ENCODE data around the gene CDK15. TPM values are rescaled to one million over a fixed set of nuclear protein-coding genes. Genes with fewer than 3 reads are reported as not detected.

The CDK15 gene
- total RNA-seq, 1 experiment from 2014 or later: 4.8 TPM

GRCh38 chr2:201854841-201855240 is 48.5 kb downstream of the CDK15 start:
- Histone ChIP-seq H3K4me1 (ENCODE audit: control insufficient read depth, insufficient read depth, low read length) (peaks cover 8% of the 10 kb centered on the region; the same call in 1 of the 2 replicates), H3K9me3 (ENCODE audit: control insufficient read depth, insufficient read depth, low read depth, low read length) (no peaks in the 10 kb centered on the region), H3K4me3 (ENCODE audit: low read depth in 2 of 2, low read length in 2 of 2) (no peak overlapping the region), H3K36me3 (ENCODE audit: control insufficient read depth, insufficient read depth, low read length) (no peaks in the 10 kb centered on the region), H3K27me3 (ENCODE audit: control insufficient read depth, insufficient read depth, low read length) (no peaks in the 10 kb centered on the region), H3K27ac (ENCODE audit: low read length) (no peak overlapping the region; the same call in 1 of the 2 replicates)
- DNase-seq (ENCODE audit: low read depth, low spot score): no peak
- ChIA-PET CTCF (no interaction called here), POLR2A (no interaction called here)
- in situ Hi-C loops (cut with HindIII; ENCODE audit: low pct_unique_long_range_greater_than_20kb, low sequenced_read_pairs): no loop called here
- intact Hi-C loops (cut with micrococcal nuclease; ENCODE audit: unreplicated experiment): no loop called here
- peak; percentile 26; the same call in 1 of the 2 replicates for ATAC-seq
- no peak for TF ChIP-seq REST (IDR thresholded peaks at IDR 0.05; ENCODE audit: insufficient read depth in 1 of 2, low read depth in 2 of 2, low read length in 1 of 2)
- no peak for TF ChIP-seq SIN3A (IDR thresholded peaks at IDR 0.05; ENCODE audit: borderline replicate concordance, insufficient read depth, low read depth, low read length)
- no peak for TF ChIP-seq CTCF (IDR thresholded peaks at IDR 0.05)
- no peak for TF ChIP-seq TCF7L2 (IDR thresholded peaks at IDR 0.05; ENCODE audit: low read depth, low read length)
- no peak for TF ChIP-seq POLR2AphosphoS5 (IDR thresholded peaks at IDR 0.05; ENCODE audit: low read depth, low read length)
- BruUV-seq (replicated peaks): no TSS peak

- Histone ChIP-seq H3K27ac (ENCODE audit: low read length) (peak overlapping the region; percentile 48; the same call in 1 of the 2 replicates), H3K36me3 (ENCODE audit: control insufficient read depth, insufficient read depth, low read length) (no peaks in the 10 kb centered on the region), H3K4me3 (ENCODE audit: low read depth in 2 of 2, low read length in 2 of 2) (no peak overlapping the region), H3K9me3 (ENCODE audit: control insufficient read depth, insufficient read depth, low read depth, low read length) (no peaks in the 10 kb centered on the region), H3K4me1 (ENCODE audit: control insufficient read depth, insufficient read depth, low read length) (peaks cover 8% of the 10 kb centered on the region; the same call in 1 of the 2 replicates), H3K27me3 (ENCODE audit: control insufficient read depth, insufficient read depth, low read length) (no peaks in the 10 kb centered on the region)
- no peak for ATAC-seq
- no peak for TF ChIP-seq CTCF (IDR thresholded peaks at IDR 0.05)
- no peak for TF ChIP-seq TCF7L2 (IDR thresholded peaks at IDR 0.05; ENCODE audit: low read depth, low read length)
- TF ChIP-seq SIN3A (IDR thresholded peaks at IDR 0.05; ENCODE audit: borderline replicate concordance, insufficient read depth, low read depth, low read length): no peak
- no peak for TF ChIP-seq REST (IDR thresholded peaks at IDR 0.05; ENCODE audit: insufficient read depth in 1 of 2, low read depth in 2 of 2, low read length in 1 of 2)
- no peak for TF ChIP-seq POLR2AphosphoS5 (IDR thresholded peaks at IDR 0.05; ENCODE audit: low read depth, low read length)
- intact Hi-C loops (cut with micrococcal nuclease; ENCODE audit: unreplicated experiment) (no loop called here), in situ Hi-C loops (cut with HindIII; ENCODE audit: low pct_unique_long_range_greater_than_20kb, low sequenced_read_pairs) (no loop called here)
- CTCF ChIA-PET: interaction anchor here (0.6 kb wide), 1 partner anchor 56 kb away, joined by 8 read pairs; no protein-coding TSS in a partner anchor
- BruUV-seq (replicated peaks): no TSS peak
- no peak for DNase-seq (ENCODE audit: low read depth, low spot score)
- POLR2A ChIA-PET: no interaction called here
Observed at GRCh38 chr2:201855356-201855755, 49.0 kb downstream of the CDK15 start.

Measured in Panc1 (cell line).